Measurements from ENCODE around the gene FAM227A. TPM values are rescaled to one million over a fixed set of nuclear protein-coding genes. Genes with fewer than 3 reads are reported as not detected.

Gene FAM227A
- total RNA-seq, 1 donor from 2014 or later: 10.3 TPM

DNA sequence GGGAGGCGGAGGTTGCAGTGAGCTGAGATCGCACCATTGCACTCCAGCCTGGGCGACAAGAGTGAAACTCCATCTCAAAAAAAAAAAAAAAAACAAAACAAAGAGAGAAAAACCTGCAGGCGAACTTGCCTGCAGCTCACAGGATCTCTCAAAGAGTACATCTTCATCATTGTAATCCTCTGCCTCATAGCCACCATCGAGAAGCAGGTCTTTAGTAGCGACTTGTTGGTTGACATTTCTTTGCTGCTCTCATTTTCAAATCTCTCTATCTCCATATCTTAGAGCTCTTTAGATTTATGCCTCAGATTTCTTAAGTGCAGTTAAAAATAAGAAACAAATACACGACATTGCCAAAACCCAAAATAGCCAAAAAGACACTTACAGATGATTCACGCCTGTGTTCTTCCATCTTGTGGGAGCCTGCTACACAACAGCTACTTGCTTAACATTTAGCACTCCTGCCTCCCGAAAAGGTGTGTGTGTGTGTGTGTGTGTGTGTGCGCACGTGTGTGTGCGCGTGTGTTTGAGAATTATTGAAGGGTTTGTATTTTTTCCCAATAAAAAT lies 14.6 kb downstream of the FAM227A start:
- no peaks in the 10 kb centered on the region for H3K27me3 Mint-ChIP-seq (ENCODE audit: low read depth)
- H3K27ac Mint-ChIP-seq: no peak overlapping the region
- no peak for TF ChIP-seq CTCF (IDR thresholded peaks at IDR 0.05; ENCODE audit: unreplicated experiment)
- no peaks in the 10 kb centered on the region for H3K4me1 Mint-ChIP-seq
- no peaks in the 10 kb centered on the region for H3K9me3 Mint-ChIP-seq
- peaks cover 32% of the 10 kb centered on the region for H3K36me3 Mint-ChIP-seq
- no peak overlapping the region for H3K4me3 Mint-ChIP-seq
- DNase-seq (ENCODE audit: low spot score in 2 of 2, unreplicated experiment in 2 of 2): no peak

- no peak overlapping the region for H3K27ac Mint-ChIP-seq
- no peaks in the 10 kb centered on the region for H3K27me3 Mint-ChIP-seq (ENCODE audit: low read depth)
- no peak for DNase-seq (ENCODE audit: low spot score in 2 of 2, unreplicated experiment in 2 of 2)
- H3K36me3 Mint-ChIP-seq: peaks cover 28% of the 10 kb centered on the region
- H3K4me1 Mint-ChIP-seq: no peaks in the 10 kb centered on the region
- H3K9me3 Mint-ChIP-seq: no peaks in the 10 kb centered on the region
- no peak overlapping the region for H3K4me3 Mint-ChIP-seq
- TF ChIP-seq CTCF (IDR thresholded peaks at IDR 0.05; ENCODE audit: unreplicated experiment): no peak
These were observed 17.5 kb downstream of the FAM227A start for GRCh38 chr22:38638728-38639127.

- H3K27me3 Mint-ChIP-seq (ENCODE audit: low read depth): no peaks in the 10 kb centered on the region
- TF ChIP-seq CTCF (IDR thresholded peaks at IDR 0.05; ENCODE audit: unreplicated experiment): no peak
- no peaks in the 10 kb centered on the region for H3K9me3 Mint-ChIP-seq
- no peak overlapping the region for H3K4me3 Mint-ChIP-seq
- H3K36me3 Mint-ChIP-seq: peaks cover 25% of the 10 kb centered on the region
- H3K27ac Mint-ChIP-seq: no peak overlapping the region
- DNase-seq (ENCODE audit: low spot score in 2 of 2, unreplicated experiment in 2 of 2): no peak
- no peaks in the 10 kb centered on the region for H3K4me1 Mint-ChIP-seq
These were observed 18.0 kb downstream of the FAM227A start for GRCh38 chr22:38638216-38638615.

DNA sequence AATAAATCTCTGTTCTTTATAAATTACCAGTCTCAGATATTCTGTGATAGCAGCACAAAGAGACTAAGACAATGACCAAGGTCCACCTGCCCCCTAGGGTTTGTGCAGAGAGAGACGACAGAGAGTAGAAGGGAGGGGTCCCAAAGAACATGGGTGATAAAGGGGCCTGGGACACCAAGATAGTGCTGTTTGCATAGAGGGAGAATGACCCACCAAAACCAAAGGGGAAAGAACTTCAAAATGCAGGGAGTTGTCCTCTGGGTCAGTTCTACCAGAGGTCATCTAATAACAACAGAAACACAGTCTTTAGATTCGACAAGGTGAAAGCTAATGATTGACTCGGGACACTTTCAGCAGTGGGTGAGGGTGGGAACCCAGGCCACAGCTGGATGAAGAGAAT lies 23.7 kb downstream of the FAM227A start:
- no peaks in the 10 kb centered on the region for H3K27me3 Mint-ChIP-seq (ENCODE audit: low read depth)
- TF ChIP-seq CTCF (IDR thresholded peaks at IDR 0.05; ENCODE audit: unreplicated experiment): no peak
- no peak overlapping the region for H3K27ac Mint-ChIP-seq
- no peak overlapping the region for H3K4me3 Mint-ChIP-seq
- H3K4me1 Mint-ChIP-seq: no peaks in the 10 kb centered on the region
- DNase-seq (ENCODE audit: low spot score in 2 of 2, unreplicated experiment in 2 of 2): no peak
- H3K9me3 Mint-ChIP-seq: no peaks in the 10 kb centered on the region
- H3K36me3 Mint-ChIP-seq: peaks cover 29% of the 10 kb centered on the region

GRCh38 chr22:38631724-38632123 lies 24.5 kb downstream of the FAM227A start:
- no peak for TF ChIP-seq CTCF (IDR thresholded peaks at IDR 0.05; ENCODE audit: unreplicated experiment)
- no peaks in the 10 kb centered on the region for H3K27me3 Mint-ChIP-seq (ENCODE audit: low read depth)
- DNase-seq (ENCODE audit: low spot score in 2 of 2, unreplicated experiment in 2 of 2): no peak
- no peaks in the 10 kb centered on the region for H3K9me3 Mint-ChIP-seq
- H3K27ac Mint-ChIP-seq: no peak overlapping the region
- no peak overlapping the region for H3K4me3 Mint-ChIP-seq
- no peaks in the 10 kb centered on the region for H3K4me1 Mint-ChIP-seq
- peaks cover 27% of the 10 kb centered on the region for H3K36me3 Mint-ChIP-seq

GRCh38 chr22:38629108-38629507 lies 27.1 kb downstream of the FAM227A start:
- H3K36me3 Mint-ChIP-seq: peaks cover 25% of the 10 kb centered on the region
- no peak for TF ChIP-seq CTCF (IDR thresholded peaks at IDR 0.05; ENCODE audit: unreplicated experiment)
- no peak overlapping the region for H3K27ac Mint-ChIP-seq
- no peaks in the 10 kb centered on the region for H3K4me1 Mint-ChIP-seq
- no peak for DNase-seq (ENCODE audit: low spot score in 2 of 2, unreplicated experiment in 2 of 2)
- no peaks in the 10 kb centered on the region for H3K27me3 Mint-ChIP-seq (ENCODE audit: low read depth)
- no peak overlapping the region for H3K4me3 Mint-ChIP-seq
- H3K9me3 Mint-ChIP-seq: no peaks in the 10 kb centered on the region
